Endothelial cell of umbilical vein (primary cell): Measurements from ENCODE around the gene MKNK1.

Experiments
- EZH2 ChIP-seq: IDR thresholded peaks from 2 replicates; pipeline ENCODE4 v1.6.1; 2012; ENCODE audit warnings: borderline replicate concordance, low read depth, mild to moderate bottlenecking, moderate library complexity, low read length, inconsistent platforms; ENCODE audit not compliant: severe bottlenecking
- FOS ChIP-seq: IDR thresholded peaks from 2 replicates; pipeline ENCODE4 v1.6.1; 2011; ENCODE audit warnings: mild to moderate bottlenecking, low read length, moderate library complexity, borderline replicate concordance; ENCODE audit not compliant: insufficient read depth
- JUN ChIP-seq: IDR thresholded peaks from 2 replicates; pipeline ENCODE4 v1.6.1; 2011; ENCODE audit warnings: borderline replicate concordance, low read depth; ENCODE audit not compliant: insufficient read length, insufficient read depth
- MYC ChIP-seq: IDR thresholded peaks from one replicate; pipeline ENCODE4 v1.6.1; 2011; ENCODE audit warnings: mild to moderate bottlenecking, low read depth, low read length
- POLR2A ChIP-seq: IDR thresholded peaks from 2 replicates; pipeline ENCODE4 v1.6.1; 2012; ENCODE audit warnings: low read depth, mild to moderate bottlenecking, control low read depth, low read length
- POLR2AphosphoS5 ChIP-seq: IDR thresholded peaks from 2 replicates; pipeline ENCODE4 v1.6.1; 2012; ENCODE audit warnings: low read depth, mild to moderate bottlenecking, control low read depth, low read length, moderate library complexity; ENCODE audit not compliant: insufficient read depth
- TF ChIP-seq, protein P1 (sequence below), 2 donors: IDR thresholded peaks; 1 replicate in 1 of 2; 2 replicates in 1 of 2; pipeline ENCODE4 v1.5.1; 2011; ENCODE audit warnings: low read length in 2 of 2, mild to moderate bottlenecking in 2 of 2, moderate library complexity in 2 of 2, control low read depth in 1 of 2, inconsistent platforms in 1 of 2, low read depth in 1 of 2; ENCODE audit not compliant: insufficient read depth in 1 of 2; ENCODE audit errors: extremely low read depth in 1 of 2

DNA sequence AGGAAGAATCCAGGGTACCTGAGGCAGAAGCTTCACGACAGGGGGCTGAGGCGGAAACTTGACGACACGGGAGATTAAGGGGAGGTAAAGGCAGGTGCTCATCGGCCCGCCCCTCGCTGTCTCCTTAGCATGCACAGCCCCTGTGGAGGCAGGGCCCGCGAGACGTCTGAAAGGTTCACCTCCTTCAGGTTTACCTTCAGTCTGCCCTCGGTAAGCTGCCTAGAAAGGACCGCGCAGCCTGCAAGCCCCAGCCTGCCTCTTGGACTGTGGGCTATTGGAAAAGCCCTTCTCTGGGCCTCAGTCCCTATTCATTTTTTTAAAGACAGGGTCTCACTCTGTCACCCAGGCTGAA lies 81.1 kb downstream of the MKNK1 start:
- TF ChIP-seq, protein P1, sequence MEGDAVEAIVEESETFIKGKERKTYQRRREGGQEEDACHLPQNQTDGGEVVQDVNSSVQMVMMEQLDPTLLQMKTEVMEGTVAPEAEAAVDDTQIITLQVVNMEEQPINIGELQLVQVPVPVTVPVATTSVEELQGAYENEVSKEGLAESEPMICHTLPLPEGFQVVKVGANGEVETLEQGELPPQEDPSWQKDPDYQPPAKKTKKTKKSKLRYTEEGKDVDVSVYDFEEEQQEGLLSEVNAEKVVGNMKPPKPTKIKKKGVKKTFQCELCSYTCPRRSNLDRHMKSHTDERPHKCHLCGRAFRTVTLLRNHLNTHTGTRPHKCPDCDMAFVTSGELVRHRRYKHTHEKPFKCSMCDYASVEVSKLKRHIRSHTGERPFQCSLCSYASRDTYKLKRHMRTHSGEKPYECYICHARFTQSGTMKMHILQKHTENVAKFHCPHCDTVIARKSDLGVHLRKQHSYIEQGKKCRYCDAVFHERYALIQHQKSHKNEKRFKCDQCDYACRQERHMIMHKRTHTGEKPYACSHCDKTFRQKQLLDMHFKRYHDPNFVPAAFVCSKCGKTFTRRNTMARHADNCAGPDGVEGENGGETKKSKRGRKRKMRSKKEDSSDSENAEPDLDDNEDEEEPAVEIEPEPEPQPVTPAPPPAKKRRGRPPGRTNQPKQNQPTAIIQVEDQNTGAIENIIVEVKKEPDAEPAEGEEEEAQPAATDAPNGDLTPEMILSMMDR (IDR thresholded peaks at IDR 0.05; ENCODE audit: extremely low read depth in 1 of 2, insufficient read depth in 1 of 2, low read depth in 1 of 2, low read length in 2 of 2): no peak
- TF ChIP-seq EZH2 (peak; percentile 17), POLR2A (no peak), FOS (no peak), POLR2AphosphoS5 (no peak), MYC (no peak), JUN (no peak)
